OCI-LY7 (cell line): Measurements from ENCODE around the gene MAPK8IP2. TPM values are rescaled to one million over a fixed set of nuclear protein-coding genes. Genes with fewer than 3 reads are reported as not detected.

Experiments
- BruUV-seq: library from RNA; stranded (reverse); fragments of 400-500 nt; replicated peaks from 2 replicates; lab custom pipeline; 2021; lab: Mats Ljungman, UMichigan
- CTCF ChIA-PET: fragments of 300-600 bp; sonication (Branson Sonifier 250); formaldehyde crosslinking; loops from one replicate; lab custom pipeline; 2022; ENCODE audit warnings: antibody characterized with exemption; ENCODE audit not compliant: unreplicated experiment; lab: Charles Lee
- POLR2A ChIA-PET: fragments of 300-600 bp; sonication (Branson Sonifier 250); formaldehyde crosslinking; loops from one replicate; lab custom pipeline; 2022; ENCODE audit warnings: antibody characterized with exemption; lab: Charles Lee
- DNase-seq: peaks from one replicate; pipeline ENCODE4 v3.0.0-alpha.2; 2015; ENCODE audit warnings: low spot score
- H2AFZ ChIP-seq: fragments of 200-600 bp; sonication (generic), shearing (Covaris generic); 2 replicates; pipeline ENCODE4 v1.6.1; 2014; ENCODE audit warnings: mild to moderate bottlenecking, antibody characterized with exemption, low read length, moderate library complexity
- H3K27ac ChIP-seq: fragments of 200-600 bp; sonication (generic); 2 replicates; pipeline ENCODE4 v1.5.1; 2014; ENCODE audit warnings: mixed run types, low read depth, mild to moderate bottlenecking, moderate library complexity, low read length, inconsistent platforms; ENCODE audit not compliant: poor library complexity, severe bottlenecking
- H3K36me3 ChIP-seq: fragments of 200-600 bp; sonication (generic); 2 replicates; pipeline ENCODE4 v1.6.1; 2014; ENCODE audit warnings: mild to moderate bottlenecking, antibody characterized with exemption, low read length, moderate library complexity, mixed read lengths; ENCODE audit not compliant: insufficient read depth
- H3K4me1 ChIP-seq: fragments of 200-600 bp; sonication (generic); 2 replicates; pipeline ENCODE4 v1.5.1; 2014; ENCODE audit warnings: mild to moderate bottlenecking, low read length; ENCODE audit not compliant: insufficient read depth, poor library complexity, severe bottlenecking
- H3K4me2 ChIP-seq: fragments of 200-600 bp; sonication (generic); 2 replicates; pipeline ENCODE4 v1.6.1; 2014; ENCODE audit warnings: mild to moderate bottlenecking, low read length
- H3K4me3 ChIP-seq: fragments of 200-600 bp; sonication (generic); 2 replicates; pipeline ENCODE4 v1.5.1; 2014; ENCODE audit warnings: mild to moderate bottlenecking, low read depth, low read length; ENCODE audit not compliant: poor library complexity, severe bottlenecking
- H3K79me2 ChIP-seq: fragments of 200-600 bp; sonication (generic); 2 replicates; pipeline ENCODE4 v1.6.1; 2016; ENCODE audit warnings: low read depth, mild to moderate bottlenecking, low read length, moderate library complexity, mixed read lengths; ENCODE audit not compliant: insufficient read depth
- H3K9me2 ChIP-seq: fragments of 200-600 bp; sonication (generic); 2 replicates; pipeline ENCODE4 v1.6.1; 2016; ENCODE audit warnings: mild to moderate bottlenecking, low read length, mixed read lengths; ENCODE audit not compliant: insufficient read depth
- H3K9me3 ChIP-seq: fragments of 200-600 bp; sonication (generic); 2 replicates; pipeline ENCODE4 v1.6.1; 2014; ENCODE audit warnings: mild to moderate bottlenecking, mixed run types, low read length, mixed read lengths
- H4K20me1 ChIP-seq: fragments of 200-600 bp; sonication (generic); 2 replicates; pipeline ENCODE4 v1.6.1; 2014; ENCODE audit warnings: mild to moderate bottlenecking, antibody characterized with exemption, low read length, moderate library complexity, mixed read lengths; ENCODE audit not compliant: insufficient read depth
- CTCF ChIP-seq: fragments of 200-600 bp; sonication (generic); conservative IDR thresholded peaks from 2 replicates; pipeline ENCODE4 v1.5.1; 2014; ENCODE audit warnings: mild to moderate bottlenecking, antibody characterized with exemption, low read length, moderate library complexity, mixed read lengths
- EZH2phosphoT487 ChIP-seq: fragments of 200-600 bp; sonication (generic); IDR thresholded peaks from 2 replicates; pipeline ENCODE4 v1.6.1; 2018; ENCODE audit warnings: low read depth, borderline replicate concordance, mild to moderate bottlenecking, mixed run types, antibody characterized with exemption, low read length, moderate library complexity, mixed read lengths
- intact Hi-C: fragments of 100-400 bp; cut with micrococcal nuclease; formaldehyde crosslinking; loops from one replicate; pipeline ENCODE4 v1.10.0; 2022; ENCODE audit not compliant: unreplicated experiment
- total RNA-seq, 2 experiments: library from RNA; depleted of rRNA in 1 of 2; stranded (reverse); fragments of >200 nt in 1 of 2; shearing (Covaris generic) in 1 of 2; gene quantifications; 2 replicates each; pipeline ENCODE4 v1.2.3, GENCODE V29; 2014 to 2022

MAPK8IP2 gene
- total RNA-seq, 2 experiments from 2014 or later = 0.54 to 2.2 TPM

GRCh38 chr22:50576806-50577696 lies 23.5 kb upstream of the MAPK8IP2 start:
- no peak overlapping the region for H3K27ac ChIP-seq
- no peak for TF ChIP-seq CTCF
- no peak for TF ChIP-seq EZH2phosphoT487
- H3K4me2 ChIP-seq = no peak overlapping the region
- no peak overlapping the region for H2AFZ ChIP-seq
- CTCF ChIA-PET = no interaction called here
- H3K36me3 ChIP-seq = peaks cover 90% of the 10 kb centered on the region
- no peak overlapping the region for H3K4me3 ChIP-seq
- DNase-seq = no peak
- POLR2A ChIA-PET = no interaction called here
- H4K20me1 ChIP-seq = 0 out of 2 replicates have a peak, but pooled peaks cover 7% of the 10 kb centered on the region
- intact Hi-C loops = no loop called here
- no peaks in the 10 kb centered on the region for H3K9me3 ChIP-seq
- H3K79me2 ChIP-seq = peaks cover 12% of the 10 kb centered on the region
- H3K4me1 ChIP-seq = peaks cover 10% of the 10 kb centered on the region
- no peaks in the 10 kb centered on the region for H3K9me2 ChIP-seq
- no TSS peak for BruUV-seq

GRCh38 chr22:50577697-50577986 lies 23.0 kb upstream of the MAPK8IP2 start:
- H4K20me1 ChIP-seq = 0 out of 2 replicates have a peak, but pooled peaks cover 7% of the 10 kb centered on the region
- no peak overlapping the region for H3K4me3 ChIP-seq
- DNase-seq = no peak
- H3K79me2 ChIP-seq = peaks cover 12% of the 10 kb centered on the region
- TF ChIP-seq EZH2phosphoT487 (no peak), CTCF (no peak)
- intact Hi-C loops = no loop called here
- H3K27ac ChIP-seq = no peak overlapping the region
- no peak overlapping the region for H3K4me2 ChIP-seq
- H3K4me1 ChIP-seq = peaks cover 10% of the 10 kb centered on the region
- ChIA-PET CTCF (no interaction called here), POLR2A (no interaction called here)
- no TSS peak for BruUV-seq
- H3K9me2 ChIP-seq = no peaks in the 10 kb centered on the region
- peaks cover 84% of the 10 kb centered on the region for H3K36me3 ChIP-seq
- H2AFZ ChIP-seq = no peak overlapping the region
- H3K9me3 ChIP-seq = no peaks in the 10 kb centered on the region
